Ectodermal cell (in vitro differentiated cells): ENCODE measurements around the gene AIFM1.

ENCODE experiments used
- H3K27ac ChIP-seq: 2 replicates; pipeline ENCODE4 v1.7.0; 2013; ENCODE audit warnings: mild to moderate bottlenecking, low read depth, low read length; ENCODE audit not compliant: insufficient read depth, poor library complexity, severe bottlenecking
- H3K27me3 ChIP-seq: 2 replicates; pipeline ENCODE4 v1.7.0; 2013; ENCODE audit warnings: mild to moderate bottlenecking, low read length; ENCODE audit not compliant: insufficient read depth, control insufficient read depth, poor library complexity, severe bottlenecking
- H3K36me3 ChIP-seq: one replicate; pipeline ENCODE4 v1.7.0; 2013; ENCODE audit warnings: low read length; ENCODE audit not compliant: control insufficient read depth, insufficient read depth
- H3K4me1 ChIP-seq: one replicate; pipeline ENCODE4 v1.7.0; 2013; ENCODE audit warnings: low read length; ENCODE audit not compliant: control insufficient read depth, insufficient read depth
- H3K4me3 ChIP-seq: 2 replicates; pipeline ENCODE4 v1.7.0; 2013; ENCODE audit warnings: low read depth, low read length, control low read depth; ENCODE audit not compliant: insufficient read depth
- H3K9me3 ChIP-seq: 2 replicates; pipeline ENCODE4 v1.7.0; 2013; ENCODE audit warnings: mild to moderate bottlenecking, low read length, moderate library complexity; ENCODE audit not compliant: control insufficient read depth
- WGBS, 2 experiments: methylation state at CpG; one replicate each; pipeline ENCODE4 v1.1.7; 2013; ENCODE audit warnings: missing lambda C conversion rate in 2 of 2; 5-methylcytosine and 5-hydroxymethylcytosine counted together

The AIFM1 gene

GRCh38 chrX:130095249-130096030 is 70.2 kb downstream of the AIFM1 start:
- no peaks in the 10 kb centered on the region for H3K36me3 ChIP-seq
- H3K27me3 ChIP-seq = no peaks in the 10 kb centered on the region
- H3K4me1 ChIP-seq = no peaks in the 10 kb centered on the region
- no peak overlapping the region for H3K27ac ChIP-seq
- H3K4me3 ChIP-seq = no peak overlapping the region
- WGBS, 2 experiments = 92 to 97% methylated on average over 6 of the region's 6 CpGs
- H3K9me3 ChIP-seq = no peaks in the 10 kb centered on the region

- Histone ChIP-seq H3K4me3 (no peak overlapping the region), H3K27me3 (no peaks in the 10 kb centered on the region), H3K36me3 (no peaks in the 10 kb centered on the region), H3K9me3 (no peaks in the 10 kb centered on the region), H3K4me1 (no peaks in the 10 kb centered on the region), H3K27ac (no peak overlapping the region)
- 87% methylated on average over 8 of the region's 8 CpGs for WGBS, 2 experiments
Observed at GRCh38 chrX:130094696-130095095, 70.9 kb downstream of the AIFM1 start.

GRCh38 chrX:130093271-130093670 is 72.4 kb downstream of the AIFM1 start:
- Histone ChIP-seq H3K4me3 (no peak overlapping the region), H3K4me1 (no peaks in the 10 kb centered on the region), H3K27ac (no peak overlapping the region), H3K27me3 (no peaks in the 10 kb centered on the region), H3K36me3 (no peaks in the 10 kb centered on the region), H3K9me3 (no peaks in the 10 kb centered on the region)
- WGBS, 2 experiments = 88 to 100% methylated on average over 1 to 2 of the region's 2 CpGs

GRCh38 chrX:130091980-130092522 is 73.6 kb downstream of the AIFM1 start:
- H3K36me3 ChIP-seq = no peaks in the 10 kb centered on the region
- H3K27me3 ChIP-seq = no peaks in the 10 kb centered on the region
- H3K4me1 ChIP-seq = no peaks in the 10 kb centered on the region
- H3K9me3 ChIP-seq = no peaks in the 10 kb centered on the region
- 65 to 70% methylated on average over 8 to 9 of the region's 10 CpGs for WGBS, 2 experiments
- no peak overlapping the region for H3K27ac ChIP-seq
- no peak overlapping the region for H3K4me3 ChIP-seq

GRCh38 chrX:130090364-130090763 is 75.3 kb downstream of the AIFM1 start:
- WGBS, 2 experiments = 95 to 100% methylated on average over 1 to 2 of the region's 3 CpGs
- Histone ChIP-seq H3K9me3 (no peaks in the 10 kb centered on the region), H3K27me3 (no peaks in the 10 kb centered on the region), H3K4me1 (no peaks in the 10 kb centered on the region), H3K27ac (no peak overlapping the region), H3K36me3 (no peaks in the 10 kb centered on the region), H3K4me3 (no peak overlapping the region)

GRCh38 chrX:130086447-130087206 is 79.0 kb downstream of the AIFM1 start:
- H3K9me3 ChIP-seq = no peaks in the 10 kb centered on the region

GRCh38 chrX:130085551-130086446 is 79.8 kb downstream of the AIFM1 start:
- Histone ChIP-seq H3K4me3 (no peak overlapping the region), H3K9me3 (no peaks in the 10 kb centered on the region), H3K36me3 (no peaks in the 10 kb centered on the region), H3K4me1 (no peaks in the 10 kb centered on the region), H3K27ac (no peak overlapping the region), H3K27me3 (no peaks in the 10 kb centered on the region)
- 88 to 91% methylated on average over 9 to 10 of the region's 11 CpGs for WGBS, 2 experiments

More at GRCh38 chrX:130086447-130087206, 79.0 kb downstream of the AIFM1 start:
- WGBS, 2 experiments = 78 to 86% methylated on average over 12 to 13 of the region's 13 CpGs
- H3K27ac ChIP-seq = no peak overlapping the region
- no peaks in the 10 kb centered on the region for H3K27me3 ChIP-seq
- H3K36me3 ChIP-seq = no peaks in the 10 kb centered on the region
- no peaks in the 10 kb centered on the region for H3K4me1 ChIP-seq
- no peak overlapping the region for H3K4me3 ChIP-seq

GRCh38 chrX:130084631-130085237 is 80.9 kb downstream of the AIFM1 start:
- no peaks in the 10 kb centered on the region for H3K36me3 ChIP-seq
- no peak overlapping the region for H3K27ac ChIP-seq
- 79 to 94% methylated on average over 7 to 9 of the region's 9 CpGs for WGBS, 2 experiments
- no peak overlapping the region for H3K4me3 ChIP-seq
- no peaks in the 10 kb centered on the region for H3K4me1 ChIP-seq
- H3K9me3 ChIP-seq = no peaks in the 10 kb centered on the region
- H3K27me3 ChIP-seq = no peaks in the 10 kb centered on the region

GRCh38 chrX:130083656-130084382 is 81.8 kb downstream of the AIFM1 start:
- H3K4me3 ChIP-seq = no peak overlapping the region
- no peak overlapping the region for H3K27ac ChIP-seq
- WGBS, 2 experiments = 85 to 89% methylated on average over 15 of the region's 15 CpGs
- no peaks in the 10 kb centered on the region for H3K36me3 ChIP-seq
- H3K27me3 ChIP-seq = no peaks in the 10 kb centered on the region
- no peaks in the 10 kb centered on the region for H3K9me3 ChIP-seq
- no peaks in the 10 kb centered on the region for H3K4me1 ChIP-seq
